Upper lobe of left lung (tissue), 6 donors: ENCODE measurements around the gene PKNOX2. TPM values are rescaled to one million over a fixed set of nuclear protein-coding genes. Genes with fewer than 3 reads are reported as not detected.
A peak's percentile ranks its signal among the peaks of the same experiment; 100 is the strongest.

Experiments used
- ATAC-seq, 2 donors: fragments of 200-7000 bp; cut with Tn5 transposase; one replicate each; pipeline ENCODE4 v1.9.1; 2022; ENCODE audit warnings: mild to moderate bottlenecking in 2 of 2, moderate library complexity in 2 of 2; ENCODE audit not compliant: low FRiP score in 2 of 2
- DNase-seq, 2 donors: peaks; one replicate each; pipeline ENCODE4 v3.0.0-alpha.2; 2019 to 2020
- H3K27ac ChIP-seq, 4 donors: fragments of 200-600 bp; sonication (generic); one replicate each; pipeline ENCODE4 v1.5.1; 2016 to 2019
- H3K27me3 ChIP-seq, 4 donors: fragments of 200-600 bp; sonication (generic); one replicate each; pipeline ENCODE4 v1.5.1; 2017 to 2019
- H3K36me3 ChIP-seq, 4 donors: fragments of 200-600 bp; sonication (generic); one replicate each; pipeline ENCODE4 v1.5.1; 2016 to 2019
- H3K4me1 ChIP-seq, 4 donors: fragments of 200-600 bp; sonication (generic); one replicate each; pipeline ENCODE4 v1.5.1; 2018 to 2019
- H3K4me3 ChIP-seq, 4 donors: fragments of 200-600 bp; sonication (generic); one replicate each; pipeline ENCODE4 v1.5.1; 2017 to 2019; ENCODE audit warnings: mild to moderate bottlenecking in 2 of 4, moderate library complexity in 1 of 4
- H3K9me3 ChIP-seq, 4 donors: fragments of 200-600 bp; sonication (generic); one replicate each; pipeline ENCODE4 v1.5.1; 2018 to 2019
- EP300 ChIP-seq, 4 donors: sonication (generic); formaldehyde crosslinking; IDR thresholded peaks; one replicate each; pipeline ENCODE4 v1.5.1; 2017; ENCODE audit warnings: antibody characterized with exemption in 4 of 4, control low read depth in 2 of 4
- POLR2A ChIP-seq, 4 donors: fragments of 450-650 bp; IDR thresholded peaks; one replicate each; pipeline ENCODE4 v1.5.1; 2016 to 2017; ENCODE audit warnings: antibody characterized with exemption in 4 of 4, mild to moderate bottlenecking in 2 of 4
- POLR2AphosphoS5 ChIP-seq, 2 donors: sonication (generic); formaldehyde crosslinking; IDR thresholded peaks; one replicate each; pipeline ENCODE4 v1.5.1; 2017; ENCODE audit warnings: antibody characterized with exemption in 2 of 2
- WGBS, 2 donors: methylation state at CpG; one replicate each; pipeline ENCODE4 v1.1.5; 2017 to 2018; 5-methylcytosine and 5-hydroxymethylcytosine counted together
- total RNA-seq, 6 donors: library from RNA; depleted of rRNA in 4 of 6; stranded (reverse); fragments of >200 nt in 4 of 6; gene quantifications; one replicate each; pipeline versions ENCODE4 v1.1.0 to v1.2.1, GENCODE V29; 2016 to 2021
- TF ChIP-seq, protein P1 (sequence below), 6 experiments: fragments of 450-650 bp in 4 of 6; fragments of 200-600 bp in 2 of 6; sonication (generic) in 2 of 6; IDR thresholded peaks; one replicate each; pipeline ENCODE4 v1.5.1; 2016 to 2019; ENCODE audit warnings: antibody characterized with exemption in 6 of 6
- donor health status: DM: no; HTN: no; CAD: no; lungs with moderate emphysema.
- donor health status: DM: no; HTN: yes; CAD: no; lungs with severe emphysema.

Gene PKNOX2
- total RNA-seq, 6 donors from 2014 or later: 2.9 to 15.5 (median 8.4) TPM

DNA sequence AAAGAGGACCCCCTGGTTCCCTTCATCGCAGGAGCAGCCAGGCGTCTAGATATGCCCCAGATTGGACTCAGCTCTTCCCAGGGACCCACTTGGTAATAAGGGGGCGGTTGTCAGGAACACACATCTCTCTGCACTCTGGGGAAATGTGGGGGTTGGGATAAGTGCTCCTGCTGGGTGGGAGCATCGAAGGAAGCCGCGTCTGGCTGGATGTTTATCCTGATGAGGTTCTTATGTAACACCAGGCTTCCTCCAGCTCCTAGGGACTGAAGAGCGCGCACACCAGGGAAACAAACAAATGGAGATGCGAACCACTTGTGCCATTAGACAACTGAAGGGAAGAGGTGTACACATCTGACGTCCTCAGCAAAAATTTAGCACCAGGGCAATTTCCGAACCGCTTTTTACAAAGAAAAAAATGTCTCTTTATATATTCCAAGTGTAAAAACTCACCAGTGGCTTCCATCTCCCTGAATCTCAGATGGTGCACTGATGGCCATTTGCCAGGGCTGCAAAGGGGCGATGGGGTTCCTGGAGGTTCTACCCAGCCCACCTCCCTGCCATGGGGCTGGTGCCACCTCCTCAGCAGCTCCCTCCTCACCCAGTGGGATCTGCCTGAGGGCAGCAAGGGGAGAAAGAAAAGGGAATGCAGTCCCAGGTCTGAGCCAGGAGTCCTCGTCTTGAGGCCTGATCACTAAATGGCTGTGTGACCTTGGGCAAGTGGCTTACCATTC, 89.4 kb downstream of the PKNOX2 start:
- DNase-seq: no peak
- H3K27me3 ChIP-seq: no peaks in the 10 kb centered on the region
- H3K4me3 ChIP-seq: no peak overlapping the region
- no peak for ATAC-seq
- peak overlapping the region in 2 of 4 donors; percentile 20 to 24 for H3K27ac ChIP-seq
- WGBS, 2 donors: 41 to 62% methylated on average over 10 to 14 of the region's 14 CpGs
- no peak for TF ChIP-seq EP300 (IDR thresholded peaks at IDR 0.05)
- TF ChIP-seq, protein P1, sequence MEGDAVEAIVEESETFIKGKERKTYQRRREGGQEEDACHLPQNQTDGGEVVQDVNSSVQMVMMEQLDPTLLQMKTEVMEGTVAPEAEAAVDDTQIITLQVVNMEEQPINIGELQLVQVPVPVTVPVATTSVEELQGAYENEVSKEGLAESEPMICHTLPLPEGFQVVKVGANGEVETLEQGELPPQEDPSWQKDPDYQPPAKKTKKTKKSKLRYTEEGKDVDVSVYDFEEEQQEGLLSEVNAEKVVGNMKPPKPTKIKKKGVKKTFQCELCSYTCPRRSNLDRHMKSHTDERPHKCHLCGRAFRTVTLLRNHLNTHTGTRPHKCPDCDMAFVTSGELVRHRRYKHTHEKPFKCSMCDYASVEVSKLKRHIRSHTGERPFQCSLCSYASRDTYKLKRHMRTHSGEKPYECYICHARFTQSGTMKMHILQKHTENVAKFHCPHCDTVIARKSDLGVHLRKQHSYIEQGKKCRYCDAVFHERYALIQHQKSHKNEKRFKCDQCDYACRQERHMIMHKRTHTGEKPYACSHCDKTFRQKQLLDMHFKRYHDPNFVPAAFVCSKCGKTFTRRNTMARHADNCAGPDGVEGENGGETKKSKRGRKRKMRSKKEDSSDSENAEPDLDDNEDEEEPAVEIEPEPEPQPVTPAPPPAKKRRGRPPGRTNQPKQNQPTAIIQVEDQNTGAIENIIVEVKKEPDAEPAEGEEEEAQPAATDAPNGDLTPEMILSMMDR (IDR thresholded peaks at IDR 0.05): no peak
- TF ChIP-seq POLR2A (IDR thresholded peaks at IDR 0.05): no peak
- H3K4me1 ChIP-seq: peaks cover 0 to 11% (median 4%) of the 10 kb centered on the region in 4 donors
- H3K36me3 ChIP-seq: no peaks in the 10 kb centered on the region
- no peaks in the 10 kb centered on the region for H3K9me3 ChIP-seq

GRCh38 chr11:125256541-125257189, 92.1 kb downstream of the PKNOX2 start:
- Histone ChIP-seq H3K27ac (peak overlapping the region in 3 of 4 donors; percentile 10 to 34 (median 30)), H3K9me3 (no peaks in the 10 kb centered on the region), H3K4me1 (peaks cover 0 to 13% (median 4%) of the 10 kb centered on the region in 4 donors), H3K4me3 (no peak overlapping the region), H3K36me3 (no peaks in the 10 kb centered on the region), H3K27me3 (no peaks in the 10 kb centered on the region)
- ATAC-seq (no peak), DNase-seq (no peak)
- 59 to 66% methylated on average over 6 of the region's 6 CpGs for whole genome bisulfite sequencing, 2 donors
- TF ChIP-seq, protein P1 (IDR thresholded peaks at IDR 0.05): no peak
- TF ChIP-seq POLR2AphosphoS5 (IDR thresholded peaks at IDR 0.05) (no peak), EP300 (IDR thresholded peaks at IDR 0.05) (no peak), POLR2A (IDR thresholded peaks at IDR 0.05) (no peak)

- WGBS, 2 donors: 86 to 88% methylated on average over 7 of the region's 7 CpGs
- DNase-seq: no peak
Observed at GRCh38 chr11:125257190-125257579, 92.6 kb downstream of the PKNOX2 start.

DNA sequence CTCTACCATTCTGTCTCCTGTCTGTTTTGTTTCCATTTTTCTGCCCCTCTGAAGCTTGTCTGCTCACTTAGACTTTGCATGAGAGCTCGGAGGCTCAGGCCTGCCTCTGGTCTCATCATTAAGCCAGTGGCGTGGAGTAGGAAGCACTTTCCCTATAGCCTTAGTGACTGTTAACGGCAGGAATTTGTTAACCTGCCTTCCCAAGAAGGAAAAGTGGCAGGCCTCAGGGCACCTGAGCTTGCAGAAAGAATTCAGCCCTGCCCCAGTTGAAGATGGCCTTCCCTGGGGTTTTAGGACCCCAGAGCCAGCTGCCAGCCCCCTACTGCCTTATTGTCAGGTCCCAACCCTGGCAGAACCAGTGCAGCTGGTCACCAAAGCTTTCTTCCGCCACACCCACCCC, 93.2 kb downstream of the PKNOX2 start:
- Histone ChIP-seq H3K4me3 (no peak overlapping the region), H3K27ac (no peak overlapping the region), H3K36me3 (no peaks in the 10 kb centered on the region), H3K27me3 (no peaks in the 10 kb centered on the region), H3K4me1 (peaks cover 6 to 19% (median 11%) of the 10 kb centered on the region in 4 donors), H3K9me3 (no peaks in the 10 kb centered on the region)
- TF ChIP-seq POLR2A (IDR thresholded peaks at IDR 0.05) (no peak), EP300 (IDR thresholded peaks at IDR 0.05) (no peak), POLR2AphosphoS5 (IDR thresholded peaks at IDR 0.05) (no peak)
- TF ChIP-seq, protein P1 (IDR thresholded peaks at IDR 0.05): no peak
- WGBS, 2 donors: 80 to 89% methylated on average over 4 of the region's 4 CpGs
- DNase-seq: no peak
- ATAC-seq: no peak

More at GRCh38 chr11:125257190-125257579, 92.6 kb downstream of the PKNOX2 start:
- ATAC-seq: no peak
- Histone ChIP-seq H3K4me1 (peaks cover under 1 to 16% (median 9%) of the 10 kb centered on the region in 4 donors), H3K36me3 (no peaks in the 10 kb centered on the region), H3K4me3 (no peak overlapping the region), H3K27me3 (no peaks in the 10 kb centered on the region), H3K27ac (no peak overlapping the region), H3K9me3 (no peaks in the 10 kb centered on the region)
- no peak for TF ChIP-seq POLR2AphosphoS5 (IDR thresholded peaks at IDR 0.05)
- TF ChIP-seq, protein P1 (IDR thresholded peaks at IDR 0.05): no peak
- no peak for TF ChIP-seq POLR2A (IDR thresholded peaks at IDR 0.05)
- no peak for TF ChIP-seq EP300 (IDR thresholded peaks at IDR 0.05)
